ENCODE results near the gene MDFI. TPM values are rescaled to one million over a fixed set of nuclear protein-coding genes. Genes with fewer than 3 reads are reported as not detected.

The MDFI gene
- total RNA-seq, 1 experiment from 2014 or later = not detected

- Histone ChIP-seq H3K27me3 (no peaks in the 10 kb centered on the region), H3K4me3 (no peak overlapping the region), H3K9me3 (no peaks in the 10 kb centered on the region), H3K36me3 (no peaks in the 10 kb centered on the region)
- DNase-seq = no peak
These were observed 33.7 kb downstream of the MDFI start for GRCh38 chr6:41672016-41672415.

- Histone ChIP-seq H3K4me3 (no peak overlapping the region), H3K27me3 (no peaks in the 10 kb centered on the region), H3K36me3 (no peaks in the 10 kb centered on the region), H3K9me3 (no peaks in the 10 kb centered on the region)
- DNase-seq = no peak
These were observed 34.8 kb downstream of the MDFI start for GRCh38 chr6:41672816-41673703.

GRCh38 chr6:41673704-41674000 is 35.4 kb downstream of the MDFI start:
- no peak for DNase-seq
- no peak overlapping the region for H3K4me3 ChIP-seq
- H3K27me3 ChIP-seq = no peaks in the 10 kb centered on the region
- no peaks in the 10 kb centered on the region for H3K36me3 ChIP-seq
- no peaks in the 10 kb centered on the region for H3K9me3 ChIP-seq

GRCh38 chr6:41674231-41675000 is 36.1 kb downstream of the MDFI start:
- Histone ChIP-seq H3K36me3 (no peaks in the 10 kb centered on the region), H3K9me3 (no peaks in the 10 kb centered on the region), H3K27me3 (no peaks in the 10 kb centered on the region), H3K4me3 (no peak overlapping the region)
- DNase-seq = no peak

GRCh38 chr6:41675176-41675775 is 37.0 kb downstream of the MDFI start:
- no peaks in the 10 kb centered on the region for H3K9me3 ChIP-seq
- H3K36me3 ChIP-seq = no peaks in the 10 kb centered on the region
- H3K4me3 ChIP-seq = no peak overlapping the region
- no peak for DNase-seq
- H3K27me3 ChIP-seq = no peaks in the 10 kb centered on the region

- H3K4me3 ChIP-seq = no peak overlapping the region
- no peak for DNase-seq
- no peaks in the 10 kb centered on the region for H3K36me3 ChIP-seq
- H3K9me3 ChIP-seq = no peaks in the 10 kb centered on the region
- no peaks in the 10 kb centered on the region for H3K27me3 ChIP-seq
These were observed 37.7 kb downstream of the MDFI start for GRCh38 chr6:41675992-41676391.

GRCh38 chr6:41676431-41676830 is 38.2 kb downstream of the MDFI start:
- Histone ChIP-seq H3K4me3 (no peak overlapping the region), H3K9me3 (no peaks in the 10 kb centered on the region), H3K36me3 (no peaks in the 10 kb centered on the region), H3K27me3 (no peaks in the 10 kb centered on the region)
- DNase-seq = no peak

- Histone ChIP-seq H3K4me3 (no peak overlapping the region), H3K36me3 (no peaks in the 10 kb centered on the region), H3K27me3 (no peaks in the 10 kb centered on the region), H3K9me3 (no peaks in the 10 kb centered on the region)
- no peak for DNase-seq
These were observed 39.1 kb downstream of the MDFI start for GRCh38 chr6:41677124-41677921.

- no peaks in the 10 kb centered on the region for H3K27me3 ChIP-seq
- no peak overlapping the region for H3K4me3 ChIP-seq
- no peak for DNase-seq
- H3K9me3 ChIP-seq = no peaks in the 10 kb centered on the region
- H3K36me3 ChIP-seq = no peaks in the 10 kb centered on the region
These were observed 40.3 kb downstream of the MDFI start for GRCh38 chr6:41678511-41679084.

GRCh38 chr6:41679696-41680095 is 41.4 kb downstream of the MDFI start:
- DNase-seq = no peak

GRCh38 chr6:41680182-41680965 is 42.1 kb downstream of the MDFI start:
- Histone ChIP-seq H3K27me3 (no peaks in the 10 kb centered on the region), H3K4me3 (no peak overlapping the region), H3K9me3 (no peaks in the 10 kb centered on the region), H3K36me3 (no peaks in the 10 kb centered on the region)
- DNase-seq = no peak

More at GRCh38 chr6:41679696-41680095, 41.4 kb downstream of the MDFI start:
- Histone ChIP-seq H3K4me3 (no peak overlapping the region), H3K9me3 (no peaks in the 10 kb centered on the region), H3K27me3 (no peaks in the 10 kb centered on the region), H3K36me3 (no peaks in the 10 kb centered on the region)

GRCh38 chr6:41682056-41682477 is 43.8 kb downstream of the MDFI start:
- H3K36me3 ChIP-seq = no peaks in the 10 kb centered on the region

GRCh38 chr6:41682497-41683272 is 44.4 kb downstream of the MDFI start:
- H3K36me3 ChIP-seq = no peaks in the 10 kb centered on the region
- no peak for DNase-seq
- H3K27me3 ChIP-seq = no peaks in the 10 kb centered on the region
- H3K4me3 ChIP-seq = no peak overlapping the region
- H3K9me3 ChIP-seq = no peaks in the 10 kb centered on the region

More at GRCh38 chr6:41682056-41682477, 43.8 kb downstream of the MDFI start:
- H3K9me3 ChIP-seq = no peaks in the 10 kb centered on the region
- H3K27me3 ChIP-seq = no peaks in the 10 kb centered on the region
- DNase-seq = peak; percentile 82
- no peak overlapping the region for H3K4me3 ChIP-seq

GRCh38 chr6:41683273-41683522 is 44.9 kb downstream of the MDFI start:
- Histone ChIP-seq H3K4me3 (no peak overlapping the region), H3K36me3 (no peaks in the 10 kb centered on the region), H3K9me3 (no peaks in the 10 kb centered on the region), H3K27me3 (no peaks in the 10 kb centered on the region)
- no peak for DNase-seq

- no peaks in the 10 kb centered on the region for H3K9me3 ChIP-seq
- DNase-seq = peak; percentile 43
- H3K27me3 ChIP-seq = no peaks in the 10 kb centered on the region
- H3K36me3 ChIP-seq = no peaks in the 10 kb centered on the region
- no peak overlapping the region for H3K4me3 ChIP-seq
These were observed 45.4 kb downstream of the MDFI start for GRCh38 chr6:41683523-41684310.
